ENCODE measurements around the gene TMEM165. TPM values are rescaled to one million over a fixed set of nuclear protein-coding genes. Genes with fewer than 3 reads are reported as not detected.

The TMEM165 gene
- total RNA-seq, 1 experiment from 2014 or later = 117 TPM

Small RNA genes within 50 kb of the gene (small RNA-seq; reads per million reads assigned to genes)
- gene RF00019 = 0 reads per million in 2 experiments

Other genes starting within 250 kb of the TMEM165 start
- 37.1 and 37.8 TPM in 2 replicates for gene SRD5A3, start 49.7 kb upstream of the TMEM165 start, total RNA-seq (2014; rRNA removed; shearing (Covaris generic))
- gene CLOCK, start 151.0 kb downstream of the TMEM165 start, total RNA-seq (2014; rRNA removed; shearing (Covaris generic)) = 11.3 and 17.7 TPM in 2 replicates
- gene PDCL2, start 196.3 kb downstream of the TMEM165 start, total RNA-seq (2014; rRNA removed; shearing (Covaris generic)) = not detected in 2 replicates
- not detected in 2 replicates for gene NMU, start 240.3 kb downstream of the TMEM165 start, total RNA-seq (2014; rRNA removed; shearing (Covaris generic))